Colonic mucosa (tissue), 4 donors: Measurements from ENCODE around the gene PNKD. TPM values are rescaled to one million over a fixed set of nuclear protein-coding genes. Genes with fewer than 3 reads are reported as not detected.
A peak's percentile ranks its signal among the peaks of the same experiment; 100 is the strongest.
"Not testable (repeated sequence)": the region's sequence is repeated elsewhere in the genome, so short reads cannot be mapped to it uniquely, and the experiment has no call there.

Experiments used
- DNase-seq: peaks from one replicate; pipeline ENCODE4 v3.0.0-alpha.2; 2020
- H3K27ac ChIP-seq: fragments of 200-600 bp; one replicate; pipeline ENCODE4 v1.8.0; 2021
- H3K27me3 ChIP-seq: fragments of 200-600 bp; one replicate; pipeline ENCODE4 v1.8.0; 2021
- H3K36me3 ChIP-seq: fragments of 200-600 bp; one replicate; pipeline ENCODE4 v1.8.0; 2021
- H3K4me1 ChIP-seq: fragments of 200-600 bp; one replicate; pipeline ENCODE4 v1.8.0; 2021; ENCODE audit warnings: mild to moderate bottlenecking
- H3K4me3 ChIP-seq: fragments of 200-600 bp; one replicate; pipeline ENCODE4 v1.8.0; 2021
- H3K9ac ChIP-seq, 2 donors: one replicate each; pipeline ENCODE4 v1.7.0; 2013; ENCODE audit warnings: control low read depth in 2 of 2, low read depth in 2 of 2, low read length in 2 of 2
- H3K9me3 ChIP-seq: fragments of 200-600 bp; one replicate; pipeline ENCODE4 v1.8.0; 2021
- CTCF ChIP-seq: fragments of 200-600 bp; IDR thresholded peaks from one replicate; pipeline ENCODE4 v1.8.0; 2022; ENCODE audit warnings: antibody characterized with exemption, mild to moderate bottlenecking
- intact Hi-C: fragments of 100-400 bp; cut with DNase I; formaldehyde crosslinking; loops from one replicate; pipeline ENCODE4 v1.14.1; 2022
- total RNA-seq, 2 donors: library from RNA; stranded (reverse); fragmentation: NEBNext Ultra II Directional in 1 of 2; extraction: Animal tissue kit (Norgen Biotek cat#: 25700) in 1 of 2; gene quantifications; one replicate each; pipeline ENCODE4 v1.2.1, GENCODE V29; 2021
- donor health status: healthy.
- donor health status: DM: no; HTN: no; CAD: no.
- donor health status: DM: no; HTN: no; CAD: no.

The PNKD gene
- total RNA-seq, 2 donors from 2014 or later, result 109 to 136 TPM

- intact Hi-C loops, result loop anchor here (2.0 to 5.0 kb wide), 3 partner anchors 56 to 166 kb away; partner anchors contain the start of gene CATIP
- Histone ChIP-seq H3K9me3 (no peaks in the 10 kb centered on the region), H3K27me3 (no peaks in the 10 kb centered on the region), H3K4me1 (no peaks in the 10 kb centered on the region), H3K36me3 (no peaks in the 10 kb centered on the region), H3K9ac (peak overlapping the region in 1 of 2 donors; percentile 34), H3K27ac (no peak overlapping the region), H3K4me3 (no peak overlapping the region)
- peak; percentile 96 for TF ChIP-seq CTCF
- DNase-seq, result peak; percentile 94
Measured at GRCh38 chr2:218301176-218301819, 31.0 kb downstream of the PNKD start.

- H3K4me1 ChIP-seq, result no peaks in the 10 kb centered on the region
- H3K9ac ChIP-seq, result no peak overlapping the region
- no peaks in the 10 kb centered on the region for H3K27me3 ChIP-seq
- no peaks in the 10 kb centered on the region for H3K9me3 ChIP-seq
- intact Hi-C loops, result no loop called here
- no peak for TF ChIP-seq CTCF
- H3K4me3 ChIP-seq, result no peak overlapping the region
- no peak overlapping the region for H3K27ac ChIP-seq
- no peak for DNase-seq
- H3K36me3 ChIP-seq, result no peaks in the 10 kb centered on the region
Measured at GRCh38 chr2:218305383-218305782, 35.1 kb downstream of the PNKD start.

- Histone ChIP-seq H3K9ac (no peak overlapping the region), H3K9me3 (no peaks in the 10 kb centered on the region), H3K27me3 (no peaks in the 10 kb centered on the region), H3K36me3 (no peaks in the 10 kb centered on the region), H3K4me1 (no peaks in the 10 kb centered on the region), H3K27ac (no peak overlapping the region), H3K4me3 (no peak overlapping the region)
- TF ChIP-seq CTCF, result no peak
- intact Hi-C loops, result no loop called here
- DNase-seq, result no peak
Measured at GRCh38 chr2:218306184-218306920, 36.0 kb downstream of the PNKD start.

GRCh38 chr2:218307415-218308090 is 37.2 kb downstream of the PNKD start:
- Histone ChIP-seq H3K4me3 (no peak overlapping the region), H3K27ac (no peak overlapping the region), H3K9ac (no peak overlapping the region), H3K4me1 (no peaks in the 10 kb centered on the region), H3K9me3 (no peaks in the 10 kb centered on the region), H3K27me3 (no peaks in the 10 kb centered on the region), H3K36me3 (no peaks in the 10 kb centered on the region)
- TF ChIP-seq CTCF, result no peak
- no peak for DNase-seq
- intact Hi-C loops, result no loop called here

GRCh38 chr2:218310853-218311540 is 40.7 kb downstream of the PNKD start:
- peak overlapping the region; percentile 75 for H3K27ac ChIP-seq

GRCh38 chr2:218311541-218312266 is 41.4 kb downstream of the PNKD start:
- Histone ChIP-seq H3K9ac (peak overlapping the region in 1 of 2 donors; percentile 46), H3K27ac (peak overlapping the region; percentile 75)
- H3K36me3 ChIP-seq, H3K27me3 ChIP-seq, H3K9me3 ChIP-seq, intact Hi-C loops, DNase-seq, H3K4me3 ChIP-seq, H3K4me1 ChIP-seq: not testable (repeated sequence)

More at GRCh38 chr2:218310853-218311540, 40.7 kb downstream of the PNKD start:
- H3K36me3 ChIP-seq, result no peaks in the 10 kb centered on the region
- intact Hi-C loops, result no loop called here
- DNase-seq, result no peak
- TF ChIP-seq CTCF, result no peak
- H3K9me3 ChIP-seq, result no peaks in the 10 kb centered on the region
- no peaks in the 10 kb centered on the region for H3K27me3 ChIP-seq
- H3K4me1 ChIP-seq, result no peaks in the 10 kb centered on the region
- peak overlapping the region in 1 of 2 donors; percentile 34 for H3K9ac ChIP-seq
- no peak overlapping the region for H3K4me3 ChIP-seq
